Panc1 (cell line): ENCODE data around the gene HBS1L. TPM values are rescaled to one million over a fixed set of nuclear protein-coding genes. Genes with fewer than 3 reads are reported as not detected.

Experiments used
- ATAC-seq: fragments of 200-7000 bp; cut with Tn5 transposase; 2 replicates; pipeline ENCODE4 v1.9.1; 2020; ENCODE audit warnings: mild to moderate bottlenecking, moderate library complexity
- BruUV-seq: library from RNA; stranded (reverse); fragments of 400-500 nt; replicated peaks from 2 replicates; lab custom pipeline; 2021; lab: Mats Ljungman, UMichigan
- CTCF ChIA-PET: fragments of 300-600 bp; sonication (Branson Sonifier 250); formaldehyde crosslinking; loops from one replicate; lab custom pipeline; 2022; ENCODE audit warnings: antibody characterized with exemption; lab: Charles Lee
- POLR2A ChIA-PET: fragments of 300-600 bp; sonication (Branson Sonifier 250); formaldehyde crosslinking; loops from one replicate; lab custom pipeline; 2022; ENCODE audit warnings: antibody characterized with exemption; lab: Charles Lee
- DNase-seq: peaks from one replicate; pipeline ENCODE4 v3.0.0-alpha.2; 2010; ENCODE audit warnings: low read depth, low spot score
- H3K27ac ChIP-seq: 2 replicates; pipeline ENCODE4 v1.5.1; 2011; ENCODE audit warnings: mild to moderate bottlenecking, low read length, inconsistent platforms
- H3K27me3 ChIP-seq: fragments of 200-500 bp; sonication (Bioruptor generic); 2 replicates; pipeline ENCODE4 v1.6.0; 2014; ENCODE audit warnings: low read length, inconsistent platforms; ENCODE audit not compliant: control insufficient read depth, insufficient read depth
- H3K36me3 ChIP-seq: fragments of 200-500 bp; sonication (Bioruptor generic); 2 replicates; pipeline ENCODE4 v1.5.1; 2014; ENCODE audit warnings: inconsistent platforms, mild to moderate bottlenecking, low read length, moderate library complexity; ENCODE audit not compliant: control insufficient read depth, insufficient read depth
- H3K4me1 ChIP-seq: 2 replicates; pipeline ENCODE4 v1.5.1; 2011; ENCODE audit warnings: inconsistent platforms, mild to moderate bottlenecking, low read length, moderate library complexity; ENCODE audit not compliant: control insufficient read depth, insufficient read depth
- H3K4me3 ChIP-seq, 2 experiments: 2 replicates each; pipeline ENCODE4 v1.5.1; 2011 to 2012; ENCODE audit warnings: low read depth in 2 of 2, low read length in 2 of 2, mild to moderate bottlenecking in 2 of 2, inconsistent platforms in 1 of 2, moderate library complexity in 1 of 2
- H3K9me3 ChIP-seq: fragments of 200-500 bp; sonication (Bioruptor generic); 2 replicates; pipeline ENCODE4 v1.5.1; 2014; ENCODE audit warnings: low read depth, mild to moderate bottlenecking, inconsistent platforms, low read length, moderate library complexity; ENCODE audit not compliant: control insufficient read depth, insufficient read depth
- CTCF ChIP-seq: fragments of 450-650 bp; IDR thresholded peaks from 2 replicates; pipeline ENCODE4 v1.5.1; 2017; ENCODE audit warnings: mild to moderate bottlenecking
- POLR2AphosphoS5 ChIP-seq: IDR thresholded peaks from 2 replicates; pipeline ENCODE4 v1.6.1; 2012; ENCODE audit warnings: mild to moderate bottlenecking, low read depth, low read length, moderate library complexity
- REST ChIP-seq, 2 experiments: IDR thresholded peaks; 2 replicates each; pipeline ENCODE4 v1.6.1; 2011 to 2012; ENCODE audit warnings: low read depth in 2 of 2, control low read depth in 1 of 2, low read length in 1 of 2, mild to moderate bottlenecking in 1 of 2, moderate library complexity in 1 of 2; ENCODE audit not compliant: insufficient read depth in 1 of 2
- SIN3A ChIP-seq: IDR thresholded peaks from 2 replicates; pipeline ENCODE4 v1.6.1; 2012; ENCODE audit warnings: low read depth, mild to moderate bottlenecking, low read length, moderate library complexity, borderline replicate concordance; ENCODE audit not compliant: insufficient read depth
- TCF7L2 ChIP-seq: IDR thresholded peaks from 2 replicates; pipeline ENCODE4 v1.6.1; 2011; ENCODE audit warnings: mild to moderate bottlenecking, low read depth, low read length, inconsistent platforms
- in situ Hi-C: cut with HindIII; loops from 2 replicates; pipeline ENCODE4 v1.10.0; 2016; ENCODE audit warnings: low sequenced_read_pairs, low pct_unique_long_range_greater_than_20kb
- intact Hi-C: fragments of 100-400 bp; cut with micrococcal nuclease; formaldehyde crosslinking; loops from one replicate; pipeline ENCODE4 v1.10.0; 2022; ENCODE audit not compliant: unreplicated experiment
- total RNA-seq: library from RNA; stranded (reverse); gene quantifications from one replicate; pipeline ENCODE4 v1.2.1, GENCODE V29; 2021; ENCODE audit not compliant: unreplicated experiment

The HBS1L gene
- total RNA-seq, 1 experiment from 2014 or later, result 79.2 TPM

- BruUV-seq, result no TSS peak
- intact Hi-C loops (no loop called here), in situ Hi-C loops (no loop called here)
- no peaks in the 10 kb centered on the region for H3K27me3 ChIP-seq
- CTCF ChIA-PET, result interaction anchor here (0.6 kb wide), 1 partner anchor 78 kb away, joined by 3 read pairs; no protein-coding TSS in a partner anchor
- TF ChIP-seq SIN3A, result no peak
- TF ChIP-seq CTCF, result no peak
- no peak for TF ChIP-seq TCF7L2
- TF ChIP-seq REST (IDR thresholded peaks at IDR 0.05; ENCODE audit: insufficient read depth in 1 of 2, low read depth in 2 of 2, low read length in 1 of 2), result no peak
- no peak for TF ChIP-seq POLR2AphosphoS5
- H3K27ac ChIP-seq, result no peak overlapping the region
- H3K4me3 ChIP-seq, result no peak overlapping the region
- DNase-seq (no peak), ATAC-seq (no peak)
- H3K4me1 ChIP-seq, result no peaks in the 10 kb centered on the region
- peaks cover 28% of the 10 kb centered on the region for H3K36me3 ChIP-seq
- POLR2A ChIA-PET, result interaction anchor here (0.6 kb wide), 1 partner anchor 28 kb away, joined by 3 read pairs; no protein-coding TSS in a partner anchor
- H3K9me3 ChIP-seq, result no peaks in the 10 kb centered on the region
Measured at GRCh38 chr6:134967711-134968110, 86.9 kb downstream of the HBS1L start.

- Histone ChIP-seq H3K27me3 (no peaks in the 10 kb centered on the region), H3K9me3 (peaks cover 6% of the 10 kb centered on the region; the same call in 1 of the 2 replicates), H3K4me3 (no peak overlapping the region), H3K27ac (no peak overlapping the region), H3K4me1 (no peaks in the 10 kb centered on the region), H3K36me3 (peaks cover 28% of the 10 kb centered on the region)
- no peak for DNase-seq
- TF ChIP-seq TCF7L2 (peak; percentile 55; the same call in 1 of the 2 replicates), CTCF (no peak)
- TSS peak; percentile 39 for BruUV-seq
- in situ Hi-C loops (no loop called here), intact Hi-C loops (no loop called here)
- no peak for ATAC-seq
- CTCF ChIA-PET, result interaction anchor here (0.5 kb wide), 1 partner anchor 142 kb away, joined by 3 read pairs; no protein-coding TSS in a partner anchor
- POLR2A ChIA-PET, result no interaction called here
Measured at GRCh38 chr6:134964451-134965203, 90.0 kb downstream of the HBS1L start.
